Neuronal stem cell (in vitro differentiated cells): ENCODE data around the gene CMIP.

ENCODE experiments used
- DNase-seq: peaks from one replicate; pipeline ENCODE4 v3.0.0-alpha.2; 2013; ENCODE audit warnings: low spot score
- H2AFZ ChIP-seq: one replicate; pipeline ENCODE4 v1.6.1; 2013; ENCODE audit warnings: mild to moderate bottlenecking, low read length, inconsistent platforms
- H2AK5ac ChIP-seq: 2 replicates; pipeline ENCODE4 v1.6.1; 2013; ENCODE audit warnings: low read depth, mild to moderate bottlenecking, inconsistent platforms, low read length, moderate library complexity, mixed read lengths
- H2BK120ac ChIP-seq: 2 replicates; pipeline ENCODE4 v1.6.1; 2013; ENCODE audit warnings: low read depth, mild to moderate bottlenecking, inconsistent platforms, low read length, moderate library complexity, mixed read lengths
- H2BK12ac ChIP-seq: one replicate; pipeline ENCODE4 v1.6.1; 2013; ENCODE audit warnings: low read length, inconsistent platforms
- H2BK15ac ChIP-seq: 2 replicates; pipeline ENCODE4 v1.6.1; 2013; ENCODE audit warnings: mild to moderate bottlenecking, low read length, inconsistent platforms, mixed read lengths
- H2BK5ac ChIP-seq: one replicate; pipeline ENCODE4 v1.6.1; 2013; ENCODE audit warnings: inconsistent platforms, mild to moderate bottlenecking, low read length, moderate library complexity
- H3K14ac ChIP-seq: one replicate; pipeline ENCODE4 v1.6.1; 2013; ENCODE audit warnings: low read length, inconsistent platforms
- H3K18ac ChIP-seq: 2 replicates; pipeline ENCODE4 v1.6.1; 2013; ENCODE audit warnings: low read length, inconsistent platforms
- H3K23ac ChIP-seq: 2 replicates; pipeline ENCODE4 v1.6.1; 2013; ENCODE audit warnings: low read depth, mild to moderate bottlenecking, mixed read lengths, low read length, inconsistent platforms; ENCODE audit not compliant: poor library complexity
- H3K27ac ChIP-seq: replicated peaks from 3 replicates; pipeline ENCODE4 v1.5.1; 2013; ENCODE audit warnings: low read length, inconsistent platforms
- H3K27me3 ChIP-seq, 3 experiments: 2 replicates each; pipeline ENCODE4 v1.6.1; 2013; ENCODE audit warnings: low read length in 3 of 3, mild to moderate bottlenecking in 2 of 3, inconsistent platforms in 1 of 3, low read depth in 1 of 3, mixed read lengths in 1 of 3, moderate library complexity in 1 of 3; ENCODE audit not compliant: control insufficient read depth in 3 of 3, insufficient read depth in 3 of 3
- H3K36me3 ChIP-seq, 2 donors: replicated peaks in 1 of 2; 2 replicates each; pipeline ENCODE4 v1.6.1; 2013; ENCODE audit warnings: low read length in 2 of 2; ENCODE audit not compliant: control insufficient read depth in 2 of 2, insufficient read depth in 2 of 2
- H3K4ac ChIP-seq: 2 replicates; pipeline ENCODE4 v1.6.1; 2013; ENCODE audit warnings: inconsistent platforms, mild to moderate bottlenecking, low read length, moderate library complexity
- H3K4me1 ChIP-seq, 2 donors: 1 replicate in 1 of 2; 2 replicates in 1 of 2; pipeline ENCODE4 v1.6.1; 2013; ENCODE audit warnings: low read length in 2 of 2, low read depth in 1 of 2; ENCODE audit not compliant: control insufficient read depth in 2 of 2, insufficient read depth in 1 of 2
- H3K4me2 ChIP-seq: one replicate; pipeline ENCODE4 v1.6.1; 2013; ENCODE audit warnings: mild to moderate bottlenecking, low read length, inconsistent platforms; ENCODE audit not compliant: insufficient read depth, poor library complexity, severe bottlenecking
- H3K4me3 ChIP-seq, 2 donors: 2 replicates each; pipeline ENCODE4 v1.5.1; 2013; ENCODE audit warnings: low read length in 2 of 2, mild to moderate bottlenecking in 2 of 2, inconsistent platforms in 1 of 2, moderate library complexity in 1 of 2
- H3K79me1 ChIP-seq: one replicate; pipeline ENCODE4 v1.6.1; 2013; ENCODE audit warnings: low read depth, mild to moderate bottlenecking, inconsistent platforms, low read length, moderate library complexity
- H3K9ac ChIP-seq: one replicate; pipeline ENCODE4 v1.6.1; 2013; ENCODE audit warnings: mild to moderate bottlenecking, low read depth, low read length, inconsistent platforms; ENCODE audit not compliant: poor library complexity
- H3K9me3 ChIP-seq, 2 donors: replicated peaks in 1 of 2; 2 replicates each; pipeline versions ENCODE3 to v1.6.1; 2013; ENCODE audit warnings: low read length in 2 of 2, mild to moderate bottlenecking in 2 of 2, inconsistent platforms in 1 of 2, low read depth in 1 of 2, mixed read lengths in 1 of 2, moderate library complexity in 1 of 2; ENCODE audit not compliant: control insufficient read depth in 2 of 2, insufficient read depth in 1 of 2
- H4K8ac ChIP-seq: one replicate; pipeline ENCODE4 v1.6.1; 2013; ENCODE audit warnings: low read depth, mild to moderate bottlenecking, inconsistent platforms, low read length, moderate library complexity
- H4K91ac ChIP-seq: one replicate; pipeline ENCODE4 v1.6.1; 2013; ENCODE audit warnings: low read length, low read depth, mild to moderate bottlenecking, inconsistent platforms; ENCODE audit not compliant: poor library complexity
- WGBS, 2 donors: extraction: QIAGEN DNeasy Blood & Tissue Kit; methylation state at CpG; one replicate each; pipeline ENCODE4 v1.1.7; 2013; ENCODE audit warnings: missing lambda C conversion rate in 2 of 2, mixed read lengths in 1 of 2; ENCODE audit not compliant: insufficient read length in 2 of 2, insufficient replicate concordance in 1 of 2; ENCODE audit errors: extremely low coverage in 2 of 2; 5-methylcytosine and 5-hydroxymethylcytosine counted together

Gene CMIP

GRCh38 chr16:81651758-81652718 lies 207.4 kb downstream of the CMIP start:
- Histone ChIP-seq H3K4ac (no peak overlapping the region), H3K4me3 (no peak overlapping the region), H3K36me3 (peaks cover 0 to 21% of the 10 kb centered on the region in 2 donors), H3K9me3 (no peaks in the 10 kb centered on the region), H2BK15ac (no peak overlapping the region), H3K9ac (peak overlapping the region; percentile 14), H2BK5ac (no peak overlapping the region), H4K91ac (no peak overlapping the region), H3K23ac (no peak overlapping the region), H3K79me1 (peaks cover 1% of the 10 kb centered on the region), H3K18ac (peak overlapping the region; percentile 69), H3K27me3 (peaks cover 0 to 1% (median 0%) of the 10 kb centered on the region in 3 experiments), H4K8ac (no peak overlapping the region), H2BK120ac (no peak overlapping the region), H3K4me1 (peaks cover 23 to 25% of the 10 kb centered on the region in 2 donors), H2AK5ac (no peak overlapping the region), H3K27ac (no peak overlapping the region), H2BK12ac (no peak overlapping the region), H2AFZ (no peak overlapping the region), H3K4me2 (no peak overlapping the region), H3K14ac (no peak overlapping the region)
- no CpG with 5 or more reads among the region's 19 CpGs for WGBS, 2 donors
- no peak for DNase-seq

GRCh38 chr16:81652798-81653505 lies 208.3 kb downstream of the CMIP start:
- H2BK5ac ChIP-seq, result no peak overlapping the region
- peaks cover 0 to 1% (median 0%) of the 10 kb centered on the region in 3 experiments for H3K27me3 ChIP-seq
- H3K9ac ChIP-seq, result no peak overlapping the region
- H2BK120ac ChIP-seq, result no peak overlapping the region
- H3K79me1 ChIP-seq, result peaks cover 1% of the 10 kb centered on the region
- no peak overlapping the region for H3K14ac ChIP-seq
- H2AK5ac ChIP-seq, result no peak overlapping the region
- no peak overlapping the region for H3K4me2 ChIP-seq
- H3K27ac ChIP-seq, result no peak overlapping the region
- H3K4me3 ChIP-seq, result no peak overlapping the region
- H4K8ac ChIP-seq, result peak overlapping the region; percentile 4
- H4K91ac ChIP-seq, result no peak overlapping the region
- H3K4me1 ChIP-seq, result peaks cover 23 to 25% of the 10 kb centered on the region in 2 donors
- H3K36me3 ChIP-seq, result peaks cover 2 to 25% of the 10 kb centered on the region in 2 donors
- WGBS, 2 donors, result no CpG with 5 or more reads among the region's 21 CpGs
- H3K23ac ChIP-seq, result peak overlapping the region; percentile 95
- peak overlapping the region; percentile 44 for H3K18ac ChIP-seq
- H2BK15ac ChIP-seq, result no peak overlapping the region
- H2AFZ ChIP-seq, result no peak overlapping the region
- H2BK12ac ChIP-seq, result peak overlapping the region; percentile 14
- no peaks in the 10 kb centered on the region for H3K9me3 ChIP-seq
- no peak overlapping the region for H3K4ac ChIP-seq
- no peak for DNase-seq

GRCh38 chr16:81654346-81654745 lies 209.7 kb downstream of the CMIP start:
- Histone ChIP-seq H3K27me3 (no peaks in the 10 kb centered on the region), H2BK12ac (no peak overlapping the region), H2BK15ac (no peak overlapping the region), H3K4me2 (no peak overlapping the region), H3K9me3 (no peaks in the 10 kb centered on the region), H4K8ac (no peak overlapping the region), H2AFZ (no peak overlapping the region), H2AK5ac (no peak overlapping the region), H3K23ac (no peak overlapping the region), H2BK5ac (no peak overlapping the region), H3K4ac (no peak overlapping the region), H3K27ac (no peak overlapping the region), H3K4me3 (no peak overlapping the region), H4K91ac (no peak overlapping the region), H3K4me1 (peaks cover 23 to 27% of the 10 kb centered on the region in 2 donors), H3K14ac (no peak overlapping the region), H3K36me3 (peaks cover 4 to 39% of the 10 kb centered on the region in 2 donors), H3K18ac (no peak overlapping the region), H3K79me1 (peaks cover 1% of the 10 kb centered on the region), H2BK120ac (no peak overlapping the region), H3K9ac (no peak overlapping the region)
- no peak for DNase-seq
- no CpG with 5 or more reads among the region's 1 CpG for WGBS, 2 donors
